GM23248 (cell line): ENCODE results near the gene M1AP.

Experiments
- EZH2 ChIP-seq: fragments of 200-600 bp; sonication (generic); IDR thresholded peaks from 2 replicates; pipeline ENCODE4 v1.6.1; 2018; ENCODE audit warnings: antibody characterized with exemption, mild to moderate bottlenecking; ENCODE audit not compliant: insufficient read depth, poor library complexity, severe bottlenecking
- EZH2phosphoT487 ChIP-seq: fragments of 200-600 bp; sonication (generic); IDR thresholded peaks from 2 replicates; pipeline ENCODE4 v1.6.1; 2018; ENCODE audit warnings: antibody characterized with exemption, moderate library complexity, mild to moderate bottlenecking, low read depth; ENCODE audit not compliant: insufficient read depth

- TF ChIP-seq EZH2 (no peak), EZH2phosphoT487 (no peak)
Measured at GRCh38 chr2:74567881-74568280, 80.2 kb downstream of the M1AP start.
